SK-N-MC (cell line): ENCODE results near the gene DNAH17.

Experiments
- DNase-seq: peaks from one replicate; pipeline ENCODE4 v3.0.0-alpha.2; 2011; ENCODE audit warnings: low read depth, low spot score
- H3K27ac ChIP-seq: fragments of 200-600 bp; sonication (generic); 2 replicates; pipeline ENCODE4 v1.5.1; 2016; ENCODE audit warnings: mixed run types
- H3K36me3 ChIP-seq: fragments of 200-600 bp; sonication (generic); 2 replicates; pipeline ENCODE4 v1.6.1; 2017; ENCODE audit warnings: antibody characterized with exemption, low read length, mixed read lengths; ENCODE audit not compliant: insufficient read depth
- H3K4me3 ChIP-seq: fragments of 200-600 bp; sonication (generic); 2 replicates; pipeline ENCODE4 v1.5.1; 2016
- H3K9ac ChIP-seq: fragments of 200-600 bp; sonication (generic); 2 replicates; pipeline ENCODE4 v1.8.0; 2017; ENCODE audit warnings: mixed run types, mixed read lengths; ENCODE audit not compliant: insufficient read length
- H3K9me3 ChIP-seq: fragments of 200-600 bp; sonication (generic); 2 replicates; pipeline ENCODE4 v1.6.1; 2017; ENCODE audit warnings: low read depth, mild to moderate bottlenecking, antibody characterized with exemption, low read length, moderate library complexity, mixed read lengths
- EZH2 ChIP-seq: fragments of 200-600 bp; sonication (generic); IDR thresholded peaks from one replicate; pipeline ENCODE4 v1.6.1; 2017; ENCODE audit warnings: antibody characterized with exemption
- FOXP2 ChIP-seq: optimal IDR thresholded peaks from 2 replicates; pipeline ENCODE3; 2011; ENCODE audit warnings: mild to moderate bottlenecking, moderate library complexity; ENCODE audit not compliant: insufficient read depth; ENCODE audit errors: extremely low read length, control extremely low read depth
- POLR2AphosphoS5 ChIP-seq: IDR thresholded peaks from 2 replicates; pipeline ENCODE4 v1.6.1; 2012; ENCODE audit warnings: mild to moderate bottlenecking, low read depth, low read length, borderline replicate concordance

The DNAH17 gene

DNA sequence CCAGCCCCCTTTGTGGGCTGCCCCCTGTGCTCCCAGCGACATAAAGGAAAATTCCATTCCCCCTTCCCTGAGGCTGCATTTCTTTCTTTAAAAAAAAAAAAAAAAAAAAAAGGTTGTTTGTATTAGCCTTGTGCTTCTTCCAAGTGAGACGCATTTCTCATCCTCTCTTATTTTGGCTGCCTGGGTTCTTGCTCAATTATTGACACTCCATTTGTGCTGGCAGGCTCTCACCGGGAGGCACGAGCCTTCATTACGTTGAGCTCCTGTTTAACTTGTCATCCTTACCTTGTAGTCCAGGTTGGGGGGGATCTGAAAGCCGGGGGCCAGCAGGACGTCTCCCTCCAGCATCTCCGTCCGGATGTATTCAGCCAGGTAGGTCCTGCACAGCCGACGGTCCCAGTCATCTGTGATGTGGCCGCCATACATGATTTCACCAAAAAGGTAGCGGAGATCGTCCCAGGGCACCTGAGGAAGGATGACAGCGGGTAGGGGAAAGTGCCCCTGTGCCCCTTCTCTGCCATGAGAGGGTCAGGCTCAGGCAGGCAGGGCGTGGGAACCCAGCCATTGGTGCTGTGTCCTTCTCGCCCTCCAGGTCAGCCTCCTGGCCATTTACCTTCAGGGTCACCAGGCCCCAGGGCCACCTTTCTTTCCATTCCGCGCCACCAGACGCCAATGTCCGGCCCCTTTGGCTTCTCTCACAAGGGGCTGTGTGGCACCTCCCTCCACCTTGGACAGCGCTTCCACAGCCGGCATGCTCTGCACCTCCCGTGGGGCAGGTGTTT is 148.2 kb downstream of the DNAH17 start:
- peaks cover 14% of the 10 kb centered on the region; the same call in 1 of the 2 replicates for H3K36me3 ChIP-seq
- TF ChIP-seq POLR2AphosphoS5 (no peak), EZH2 (no peak), FOXP2 (no peak)

DNA sequence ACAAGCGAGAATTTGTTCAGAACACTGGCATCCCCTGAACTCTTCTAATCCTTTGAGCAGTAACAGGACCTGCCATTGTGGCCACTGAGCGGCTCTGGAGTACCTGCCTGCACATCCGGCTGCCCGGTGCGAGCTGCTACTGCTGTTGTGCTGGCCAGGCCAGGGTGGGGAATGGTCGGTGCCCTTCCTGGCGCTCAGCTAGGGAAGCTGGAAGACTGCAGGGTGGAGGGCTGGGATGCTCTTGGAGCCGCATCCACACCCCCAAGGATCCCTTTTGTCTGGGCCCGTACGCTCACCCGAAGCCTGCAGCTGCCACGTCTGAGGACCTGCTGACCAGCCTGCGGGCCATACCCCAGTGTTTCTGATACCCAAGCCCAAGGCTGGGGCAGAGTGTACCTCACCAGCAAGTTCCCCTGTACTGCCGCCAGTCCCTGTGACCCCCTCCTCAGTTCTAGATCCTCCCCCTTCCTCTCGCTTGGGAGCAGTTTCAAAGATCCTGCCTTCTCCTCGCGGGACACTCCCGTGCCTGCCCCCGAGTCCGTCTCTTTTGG is 149.1 kb downstream of the DNAH17 start:
- Histone ChIP-seq H3K4me3 (no peak overlapping the region), H3K9ac (no peak overlapping the region), H3K36me3 (peaks cover 18% of the 10 kb centered on the region; the same call in 1 of the 2 replicates), H3K27ac (no peak overlapping the region), H3K9me3 (no peaks in the 10 kb centered on the region)
- no peak for DNase-seq
- TF ChIP-seq EZH2 (no peak), POLR2AphosphoS5 (no peak)

More for the DNA sequence above, 148.2 kb downstream of the DNAH17 start:
- H3K9ac ChIP-seq: no peak overlapping the region
- H3K4me3 ChIP-seq: no peak overlapping the region
- DNase-seq: no peak
- no peaks in the 10 kb centered on the region for H3K9me3 ChIP-seq
- no peak overlapping the region for H3K27ac ChIP-seq

DNA sequence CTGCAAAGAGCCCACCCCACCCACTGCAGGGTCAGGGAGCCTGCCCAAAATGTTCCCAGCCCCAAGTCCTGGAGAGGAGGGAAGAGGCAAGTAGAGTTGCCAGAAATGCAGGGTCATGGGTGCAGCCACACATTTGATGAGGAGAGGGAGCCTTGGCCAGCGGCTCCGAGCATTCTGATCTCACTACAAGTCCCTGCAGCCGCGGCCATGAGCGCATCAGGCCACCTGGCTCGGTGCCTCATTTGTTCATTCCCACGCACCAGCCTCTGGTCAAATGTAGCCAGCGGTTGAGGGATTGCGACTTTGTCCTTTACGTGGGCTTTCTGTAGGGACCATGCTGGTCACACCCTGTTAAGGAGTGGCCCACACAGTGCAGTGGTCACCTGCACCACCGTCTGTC is 150.1 kb downstream of the DNAH17 start:
- peaks cover 18% of the 10 kb centered on the region; the same call in 1 of the 2 replicates for H3K36me3 ChIP-seq

DNA sequence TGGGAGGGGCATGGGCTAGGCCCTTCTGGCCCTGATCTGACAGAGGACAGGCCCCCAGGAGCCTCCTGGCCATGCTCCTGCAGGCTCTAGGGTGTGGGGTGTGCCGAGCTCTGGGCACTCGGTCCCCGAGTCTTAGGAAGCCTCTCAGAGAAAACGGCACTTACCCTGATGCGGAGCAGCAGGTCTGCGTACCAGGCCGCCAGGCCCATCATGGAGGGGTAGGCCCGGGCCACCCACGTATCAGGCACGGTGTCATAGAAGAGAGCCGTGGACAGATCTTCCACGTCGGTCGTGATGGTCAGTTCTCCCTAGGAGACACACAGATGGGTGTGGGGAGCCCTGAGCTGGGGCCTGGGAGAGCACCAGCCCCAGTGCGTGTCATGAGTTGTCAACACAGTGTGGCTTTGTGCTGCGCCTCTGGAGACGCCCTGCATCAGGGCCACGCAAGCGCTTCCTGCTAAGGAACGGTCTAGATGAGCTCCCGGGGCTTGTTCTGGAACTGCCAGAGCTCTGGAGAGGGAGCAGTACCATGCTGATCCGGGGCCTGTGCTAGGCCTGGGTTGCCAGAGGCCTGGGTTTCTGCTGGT is 150.8 kb downstream of the DNAH17 start:
- Histone ChIP-seq H3K27ac (no peak overlapping the region), H3K9ac (no peak overlapping the region), H3K4me3 (no peak overlapping the region), H3K9me3 (no peaks in the 10 kb centered on the region), H3K36me3 (peaks cover 18% of the 10 kb centered on the region; the same call in 1 of the 2 replicates)
- TF ChIP-seq FOXP2 (no peak), EZH2 (no peak), POLR2AphosphoS5 (no peak)
- no peak for DNase-seq

More for the DNA sequence above, 150.1 kb downstream of the DNAH17 start:
- H3K9ac ChIP-seq: no peak overlapping the region
- H3K4me3 ChIP-seq: no peak overlapping the region
- TF ChIP-seq POLR2AphosphoS5 (no peak), EZH2 (no peak), FOXP2 (no peak)
- H3K27ac ChIP-seq: no peak overlapping the region
- no peak for DNase-seq
- H3K9me3 ChIP-seq: no peaks in the 10 kb centered on the region

DNA sequence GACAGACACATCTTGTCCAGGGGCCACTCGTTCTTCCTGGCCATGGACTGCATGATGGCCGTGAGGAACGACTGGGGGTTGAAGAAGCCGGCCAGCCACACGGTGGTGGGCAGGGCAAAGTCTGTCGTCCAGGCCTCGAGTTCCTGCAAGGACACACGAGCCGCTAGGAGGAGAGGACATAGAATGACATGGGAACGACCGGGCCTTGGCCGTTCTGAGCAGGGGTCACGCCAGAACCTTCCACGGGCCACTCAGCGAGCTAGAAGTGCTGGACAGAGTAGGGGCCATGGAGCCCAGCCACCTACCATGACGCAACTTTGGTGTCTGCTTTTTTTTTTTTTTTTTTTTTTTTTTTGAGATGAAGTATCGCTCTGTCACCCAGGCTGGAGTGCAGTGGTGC is 151.8 kb downstream of the DNAH17 start:
- no peak for DNase-seq
- H3K9me3 ChIP-seq: no peaks in the 10 kb centered on the region
- no peak overlapping the region for H3K9ac ChIP-seq
- peaks cover 25% of the 10 kb centered on the region; the same call in 1 of the 2 replicates for H3K36me3 ChIP-seq
- no peak for TF ChIP-seq POLR2AphosphoS5
- TF ChIP-seq EZH2: no peak
- TF ChIP-seq FOXP2: no peak
- H3K27ac ChIP-seq: no peak overlapping the region
- H3K4me3 ChIP-seq: no peak overlapping the region

DNA sequence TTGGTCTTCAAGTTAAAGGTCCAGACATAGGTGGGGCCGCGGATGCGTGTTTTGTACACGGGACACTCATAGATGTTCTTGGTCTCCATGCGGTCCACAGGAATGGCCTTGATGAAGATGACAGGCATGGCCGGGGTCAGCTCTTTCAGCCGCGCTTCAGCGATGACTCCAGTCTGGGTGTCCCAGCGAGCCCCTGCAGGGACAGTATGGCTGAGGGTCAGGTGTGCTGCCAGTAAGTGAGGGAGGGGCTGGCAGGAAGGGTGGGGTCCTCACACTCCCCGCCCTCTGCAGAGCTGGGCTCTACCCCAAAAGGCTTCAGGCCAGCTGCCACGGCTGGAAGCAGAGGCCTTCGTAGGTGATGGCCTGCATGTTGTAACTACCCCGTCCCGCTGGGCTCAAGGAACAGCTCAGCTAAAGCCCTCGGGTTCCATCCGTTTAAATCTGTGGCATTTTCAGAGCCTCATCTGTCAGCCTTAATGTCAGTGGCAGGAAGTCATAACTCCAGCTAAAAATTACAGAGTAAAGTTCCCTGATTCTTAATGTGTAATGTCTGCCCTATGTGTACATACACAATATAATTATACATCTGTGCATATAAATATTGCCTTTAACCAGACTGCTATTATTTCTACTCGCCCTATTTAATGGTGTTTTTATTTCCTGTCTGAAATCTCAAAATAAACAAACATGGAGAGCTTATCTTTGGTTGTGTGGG is 153.1 kb downstream of the DNAH17 start:
- peak; percentile 59 for DNase-seq
- H3K27ac ChIP-seq: peak overlapping the region; percentile 7; the same call in 1 of the 2 replicates
- TF ChIP-seq POLR2AphosphoS5 (no peak), FOXP2 (peak; percentile 60)
- no peak overlapping the region for H3K9ac ChIP-seq
- H3K9me3 ChIP-seq: no peaks in the 10 kb centered on the region
- no peak overlapping the region for H3K4me3 ChIP-seq
- peaks cover 36% of the 10 kb centered on the region; the same call in 1 of the 2 replicates for H3K36me3 ChIP-seq

DNA sequence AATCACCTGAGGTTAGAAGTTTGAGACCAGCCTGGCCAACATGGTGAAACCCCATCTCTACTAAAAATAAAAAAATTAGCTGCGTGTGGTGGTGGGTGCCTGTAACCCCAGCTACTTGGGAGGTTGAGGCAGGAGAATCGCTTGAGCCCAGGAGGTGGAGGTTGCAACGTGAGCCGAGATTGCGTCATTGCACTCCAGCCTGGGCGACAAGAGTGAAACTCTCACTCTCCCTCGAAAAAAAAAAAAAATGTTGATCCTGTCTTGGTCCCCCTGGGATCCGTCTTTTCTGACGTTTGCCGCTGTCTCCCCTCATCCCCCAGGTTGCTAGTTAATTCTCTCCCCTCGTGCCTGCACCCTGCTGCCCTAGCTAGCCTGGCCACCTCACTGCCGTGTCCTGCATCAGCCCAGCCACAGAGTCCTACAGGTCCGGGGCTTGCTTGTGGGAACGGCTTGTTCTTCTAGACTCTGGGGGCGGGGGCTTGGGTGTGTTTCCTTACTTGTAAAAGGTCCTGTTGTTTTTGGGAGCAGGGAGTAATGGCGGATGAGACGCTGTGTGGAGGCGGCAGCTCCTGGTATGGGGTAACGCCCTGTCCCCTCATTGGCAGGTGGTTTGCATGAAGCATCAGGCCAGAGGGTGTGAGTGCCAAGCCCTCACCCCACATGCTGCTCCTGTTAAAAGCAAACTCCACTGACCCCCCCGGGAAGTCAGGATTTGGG is 154.2 kb downstream of the DNAH17 start:
- no peaks in the 10 kb centered on the region for H3K9me3 ChIP-seq
- no peak overlapping the region for H3K27ac ChIP-seq
- peaks cover 36% of the 10 kb centered on the region; the same call in 1 of the 2 replicates for H3K36me3 ChIP-seq
- H3K9ac ChIP-seq: no peak overlapping the region
- no peak for DNase-seq
- TF ChIP-seq EZH2 (no peak), POLR2AphosphoS5 (no peak), FOXP2 (no peak)
- H3K4me3 ChIP-seq: no peak overlapping the region

DNA sequence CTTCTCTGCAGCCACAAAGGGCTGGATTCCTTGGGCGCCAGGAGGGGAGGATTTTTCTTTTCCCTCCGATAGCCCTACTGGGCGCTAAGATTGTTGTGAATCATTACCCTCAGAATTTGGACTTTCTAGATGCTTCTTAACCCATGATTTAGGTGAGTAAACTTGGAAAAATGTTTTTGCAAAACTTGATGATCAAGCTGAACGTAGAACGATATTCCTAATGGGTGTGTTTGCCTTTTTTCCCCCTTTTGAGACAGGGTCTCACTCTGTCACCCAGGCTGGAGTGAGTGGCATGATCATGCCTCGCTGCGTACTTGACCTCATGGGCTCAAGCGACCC is 155.0 kb downstream of the DNAH17 start:
- H3K36me3 ChIP-seq: peaks cover 36% of the 10 kb centered on the region; the same call in 1 of the 2 replicates
- H3K9me3 ChIP-seq: no peaks in the 10 kb centered on the region
- H3K27ac ChIP-seq: no peak overlapping the region
- DNase-seq: no peak
- H3K9ac ChIP-seq: no peak overlapping the region
- TF ChIP-seq EZH2 (no peak), FOXP2 (no peak), POLR2AphosphoS5 (no peak)
- no peak overlapping the region for H3K4me3 ChIP-seq
